ENCODE data around the gene PLIN1. TPM values are rescaled to one million over a fixed set of nuclear protein-coding genes. Genes with fewer than 3 reads are reported as not detected.

PLIN1 gene
- total and polyA plus RNA-seq, 2 experiments from 2014 or later: 0.21 to 0.90 TPM

GRCh38 chr15:89628301-89628700, 50.9 kb downstream of the PLIN1 start (continued):
- TF ChIP-seq ZNF462 (CRISPR knock-in tag; IDR thresholded peaks at IDR 0.05): no peak
- TF ChIP-seq CTCF (conservative IDR thresholded peaks at IDR 0.05; ENCODE audit: low read depth in 2 of 2): no peak
- TF ChIP-seq EZH2phosphoT487 (IDR thresholded peaks at IDR 0.05; ENCODE audit: unreplicated experiment): no peak
- no peak for TF ChIP-seq STAT1 (IDR thresholded peaks at IDR 0.05; ENCODE audit: unreplicated experiment)
- no peak for TF ChIP-seq ETS1 (IDR thresholded peaks at IDR 0.05)
- no peak for TF ChIP-seq ZNF114 (CRISPR knock-in tag; IDR thresholded peaks at IDR 0.05)
- TF ChIP-seq REST (IDR thresholded peaks at IDR 0.05; ENCODE audit: unreplicated experiment): no peak
- no peak for TF ChIP-seq ZNF331 (CRISPR knock-in tag; IDR thresholded peaks at IDR 0.05; ENCODE audit: low read depth)

All from GM23338 (cell line).